Fibroblast of lung (primary cell): ENCODE measurements around the gene MPV17L2. TPM values are rescaled to one million over a fixed set of nuclear protein-coding genes. Genes with fewer than 3 reads are reported as not detected.

Experiments used
- DNase-seq, 2 donors: peaks; one replicate each; pipeline versions ENCODE4 v3.0.0 to v3.0.0-alpha.2; 2010; ENCODE audit warnings: low read depth in 2 of 2
- H2AFZ ChIP-seq: 2 replicates; pipeline ENCODE4 v1.5.1; 2012; ENCODE audit warnings: low read length, control low read depth, inconsistent platforms
- H3K27ac ChIP-seq: 2 replicates; pipeline ENCODE4 v1.5.1; 2011; ENCODE audit warnings: low read length, control low read depth; ENCODE audit not compliant: insufficient read depth
- H3K27me3 ChIP-seq: 2 replicates; pipeline ENCODE4 v1.5.1; 2011; ENCODE audit warnings: mild to moderate bottlenecking, low read length; ENCODE audit not compliant: control insufficient read depth, insufficient read depth
- H3K36me3 ChIP-seq: 2 replicates; pipeline ENCODE4 v1.5.1; 2011; ENCODE audit warnings: low read length; ENCODE audit not compliant: control insufficient read depth, insufficient read depth
- H3K4me1 ChIP-seq: 2 replicates; pipeline ENCODE4 v1.5.1; 2011; ENCODE audit warnings: low read length; ENCODE audit not compliant: control insufficient read depth, insufficient read depth; ENCODE audit errors: extremely low read depth
- H3K4me2 ChIP-seq: 2 replicates; pipeline ENCODE4 v1.5.1; 2011; ENCODE audit warnings: low read length, control low read depth; ENCODE audit not compliant: insufficient read depth; ENCODE audit errors: extremely low read depth
- H3K4me3 ChIP-seq, 4 experiments: fragments of 200-600 bp in 1 of 4; sonication (generic) in 1 of 4; replicated peaks in 1 of 4; 2 replicates each; pipeline ENCODE4 v1.5.1; 2011 to 2016; ENCODE audit warnings: low read length in 4 of 4, low read depth in 3 of 4, mild to moderate bottlenecking in 3 of 4, control low read depth in 2 of 4, inconsistent platforms in 1 of 4, mixed read lengths in 1 of 4; ENCODE audit not compliant: insufficient read depth in 1 of 4; ENCODE audit errors: control extremely low read depth in 1 of 4
- H3K79me2 ChIP-seq: 2 replicates; pipeline ENCODE4 v1.5.1; 2012; ENCODE audit warnings: mild to moderate bottlenecking, low read length, inconsistent platforms; ENCODE audit not compliant: control insufficient read depth, insufficient read depth
- H3K9ac ChIP-seq: 2 replicates; pipeline ENCODE4 v1.5.1; 2011; ENCODE audit warnings: mild to moderate bottlenecking, low read length, control low read depth; ENCODE audit not compliant: insufficient read depth
- H3K9me3 ChIP-seq: 2 replicates; pipeline ENCODE4 v1.5.1; 2012; ENCODE audit warnings: low read depth, low read length; ENCODE audit not compliant: control insufficient read depth, insufficient read depth
- H4K20me1 ChIP-seq: 2 replicates; pipeline ENCODE4 v1.5.1; 2011; ENCODE audit warnings: low read length; ENCODE audit not compliant: control insufficient read depth, insufficient read depth; ENCODE audit errors: extremely low read depth
- CTCF ChIP-seq, 2 donors: IDR thresholded peaks in 1 of 2; conservative IDR thresholded peaks in 1 of 2; 1 replicate in 1 of 2; 2 replicates in 1 of 2; pipeline ENCODE4 v1.5.1; 2011 to 2012; ENCODE audit warnings: low read length in 2 of 2, control low read depth in 1 of 2, inconsistent platforms in 1 of 2, low read depth in 1 of 2, mild to moderate bottlenecking in 1 of 2
- EZH2 ChIP-seq: IDR thresholded peaks from 2 replicates; pipeline ENCODE4 v1.5.1; 2012; ENCODE audit warnings: low read length, control low read depth, mild to moderate bottlenecking; ENCODE audit errors: missing control alignments
- polyA plus RNA-seq, 2 donors: library from polyadenylated mRNA; depleted of rRNA in 1 of 2; stranded (reverse) in 1 of 2; unstranded in 1 of 2; fragments of >200 nt; gene quantifications; 2 replicates each; pipeline ENCODE4 v1.2.1, GENCODE V29; 2011 to 2012; ENCODE audit warnings: missing spikeins in 1 of 2
- total RNA-seq: library from RNA; depleted of rRNA; stranded (reverse); fragments of >200 nt; gene quantifications from 2 replicates; pipeline ENCODE4 v1.2.1, GENCODE V29; 2014

The MPV17L2 gene
- total and polyA plus RNA-seq, 2 donors (not counting 1 experiment from before 2014, with no cell fraction given): 4.1 to 9.4 TPM

- DNase-seq: no peak
- Histone ChIP-seq H2AFZ (no peak overlapping the region), H3K36me3 (peaks cover 11% of the 10 kb centered on the region), H3K4me1 (peaks cover 4% of the 10 kb centered on the region), H3K9me3 (no peaks in the 10 kb centered on the region), H4K20me1 (no peaks in the 10 kb centered on the region), H3K79me2 (no peaks in the 10 kb centered on the region), H3K4me3 (no peak overlapping the region), H3K4me2 (no peak overlapping the region), H3K27ac (no peak overlapping the region), H3K27me3 (no peaks in the 10 kb centered on the region), H3K9ac (no peak overlapping the region)
- TF ChIP-seq EZH2 (no peak), CTCF (conservative IDR thresholded peaks at IDR 0.05 in 1 of 2, IDR thresholded peaks at IDR 0.05 in 1 of 2; ENCODE audit: low read depth in 1 of 2, low read length in 2 of 2) (no peak)
These were observed 22.2 kb upstream of the MPV17L2 start for GRCh38 chr19:18170714-18171255.

DNA sequence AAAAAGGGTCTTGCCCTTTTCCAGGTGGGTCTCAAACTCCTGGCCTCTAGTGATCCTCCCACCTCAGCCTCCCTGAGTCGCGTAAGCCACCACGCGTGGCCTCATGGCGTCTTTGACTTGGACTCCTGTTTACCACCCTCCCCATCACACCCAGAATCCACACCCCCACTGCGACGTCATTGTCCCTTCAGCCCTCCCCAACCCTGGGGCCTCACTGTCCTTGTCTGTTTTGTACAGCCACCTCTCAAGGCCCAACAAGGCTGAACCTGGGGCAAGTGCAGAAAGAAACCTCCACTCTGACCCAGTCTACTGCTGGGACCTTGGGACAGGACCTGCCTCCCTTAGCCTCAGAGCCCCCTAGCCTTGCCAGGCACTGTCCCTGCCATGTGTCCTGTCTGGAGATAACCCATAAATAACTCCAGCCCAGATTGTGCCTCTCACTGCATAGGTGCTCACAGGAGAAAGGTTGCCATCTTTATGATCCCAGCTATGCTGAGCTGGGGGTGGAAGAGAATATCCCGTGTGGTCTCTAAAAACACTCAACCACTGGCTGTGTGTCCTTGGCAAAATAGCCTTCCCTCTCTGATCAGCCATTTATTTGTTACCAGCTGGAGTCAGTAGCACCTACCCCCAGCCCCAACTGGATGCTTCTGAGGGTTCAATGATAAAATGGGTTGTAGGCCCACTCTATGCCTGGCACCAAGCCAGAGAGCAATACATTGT is 21.3 kb upstream of the MPV17L2 start:
- no peaks in the 10 kb centered on the region for H3K27me3 ChIP-seq

More for the DNA sequence above, 21.3 kb upstream of the MPV17L2 start:
- Histone ChIP-seq H3K36me3 (peaks cover 11% of the 10 kb centered on the region), H3K4me3 (no peak overlapping the region), H3K4me2 (no peak overlapping the region), H4K20me1 (no peaks in the 10 kb centered on the region), H3K9ac (no peak overlapping the region), H3K27ac (no peak overlapping the region), H3K79me2 (no peaks in the 10 kb centered on the region), H3K9me3 (no peaks in the 10 kb centered on the region), H3K4me1 (peaks cover 4% of the 10 kb centered on the region), H2AFZ (no peak overlapping the region)
- DNase-seq: no peak
- no peak for TF ChIP-seq EZH2
- no peak for TF ChIP-seq CTCF (conservative IDR thresholded peaks at IDR 0.05 in 1 of 2, IDR thresholded peaks at IDR 0.05 in 1 of 2; ENCODE audit: low read depth in 1 of 2, low read length in 2 of 2)
